Measurements from ENCODE around the gene ENG. TPM values are rescaled to one million over a fixed set of nuclear protein-coding genes. Genes with fewer than 3 reads are reported as not detected.
"Not testable (repeated sequence)": the region's sequence is repeated elsewhere in the genome, so short reads cannot be mapped to it uniquely, and the experiment has no call there.

Gene ENG
- polyA plus RNA-seq, 2 of the 4 experiments (the other 2 are of a cell fraction): 0.08 TPM; not detected in 1

GRCh38 chr9:127883959-127884358 lies 29.5 kb upstream of the ENG start (continued):
- TF ChIP-seq CEBPB (IDR thresholded peaks at IDR 0.05): no peak
- TF ChIP-seq SMC3 (IDR thresholded peaks at IDR 0.05): no peak
- no peak for TF ChIP-seq CBX2 (IDR thresholded peaks at IDR 0.05; ENCODE audit: borderline replicate concordance, low read depth)
- TF ChIP-seq MAZ (IDR thresholded peaks at IDR 0.05; ENCODE audit: borderline replicate concordance, low read depth, low read length): no peak
- TF ChIP-seq SREBF2 (IDR thresholded peaks at IDR 0.05): no peak
- TF ChIP-seq FOSB (CRISPR knock-in tag; IDR thresholded peaks at IDR 0.05): no peak
- TF ChIP-seq, protein P1, sequence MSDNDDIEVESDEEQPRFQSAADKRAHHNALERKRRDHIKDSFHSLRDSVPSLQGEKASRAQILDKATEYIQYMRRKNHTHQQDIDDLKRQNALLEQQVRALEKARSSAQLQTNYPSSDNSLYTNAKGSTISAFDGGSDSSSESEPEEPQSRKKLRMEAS (IDR thresholded peaks at IDR 0.05): no peak
- TF ChIP-seq RCOR1 (IDR thresholded peaks at IDR 0.05; ENCODE audit: low read depth, low read length): no peak
- TF ChIP-seq, protein P2, sequence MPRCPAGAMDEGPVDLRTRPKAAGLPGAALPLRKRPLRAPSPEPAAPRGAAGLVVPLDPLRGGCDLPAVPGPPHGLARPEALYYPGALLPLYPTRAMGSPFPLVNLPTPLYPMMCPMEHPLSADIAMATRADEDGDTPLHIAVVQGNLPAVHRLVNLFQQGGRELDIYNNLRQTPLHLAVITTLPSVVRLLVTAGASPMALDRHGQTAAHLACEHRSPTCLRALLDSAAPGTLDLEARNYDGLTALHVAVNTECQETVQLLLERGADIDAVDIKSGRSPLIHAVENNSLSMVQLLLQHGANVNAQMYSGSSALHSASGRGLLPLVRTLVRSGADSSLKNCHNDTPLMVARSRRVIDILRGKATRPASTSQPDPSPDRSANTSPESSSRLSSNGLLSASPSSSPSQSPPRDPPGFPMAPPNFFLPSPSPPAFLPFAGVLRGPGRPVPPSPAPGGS (IDR thresholded peaks at IDR 0.05): no peak
- TF ChIP-seq NR3C1 (IDR thresholded peaks at IDR 0.05): no peak
- TF ChIP-seq RAD21 (conservative IDR thresholded peaks at IDR 0.05 in 1 of 2, IDR thresholded peaks at IDR 0.05 in 1 of 2): no peak

GRCh38 chr9:127881715-127882114 lies 27.3 kb upstream of the ENG start:
- H3K4me3 ChIP-seq; H3K27ac ChIP-seq; H3K9me3 ChIP-seq; DNase-seq (ENCODE audit: low read depth in 1 of 2, low spot score in 1 of 2); H3K4me2 ChIP-seq; ATAC-seq; FAIRE-seq: not testable (repeated sequence)
- ChIA-PET CTCF (interaction anchor here (2.3 to 3.5 kb wide), 2 partner anchors 13 to 39 kb away, joined by 8 to 27 read pairs; no protein-coding TSS in a partner anchor), POLR2A (interaction anchor here (0.6 to 1.4 kb wide), 2 partner anchors 18 to 36 kb away, joined by 4 to 6 read pairs; no protein-coding TSS in a partner anchor)
- WGBS (ENCODE audit: missing lambda C conversion rate): 77% methylated on average over 3 of the region's 3 CpGs
- H3K4me1 ChIP-seq: peaks cover 16% of the 10 kb centered on the region

- ATAC-seq: no peak
- Histone ChIP-seq H3K4me2 (no peak overlapping the region), H3K4me3 (no peak overlapping the region), H3K27ac (no peak overlapping the region), H3K4me1 (peaks cover 31% of the 10 kb centered on the region), H3K9me3 (no peaks in the 10 kb centered on the region)
- ChIA-PET POLR2A (interaction anchor here (0.7 kb wide), 1 partner anchor 82 kb away, joined by 9 read pairs; no protein-coding TSS in a partner anchor), CTCF (interaction anchor here (0.7 to 3.5 kb wide), 4 partner anchors 11 to 96 kb away, joined by 3 to 27 read pairs (median 4); no protein-coding TSS in a partner anchor)
- FAIRE-seq: no peak
- 71% methylated on average over 8 of the region's 8 CpGs for WGBS (ENCODE audit: missing lambda C conversion rate)
- no peak for TF ChIP-seq RCOR1 (IDR thresholded peaks at IDR 0.05; ENCODE audit: low read depth, low read length)
- DNase-seq (ENCODE audit: low read depth in 1 of 2, low spot score in 1 of 2): no peak
Measured at GRCh38 chr9:127880143-127880542, 25.7 kb upstream of the ENG start.

DNA sequence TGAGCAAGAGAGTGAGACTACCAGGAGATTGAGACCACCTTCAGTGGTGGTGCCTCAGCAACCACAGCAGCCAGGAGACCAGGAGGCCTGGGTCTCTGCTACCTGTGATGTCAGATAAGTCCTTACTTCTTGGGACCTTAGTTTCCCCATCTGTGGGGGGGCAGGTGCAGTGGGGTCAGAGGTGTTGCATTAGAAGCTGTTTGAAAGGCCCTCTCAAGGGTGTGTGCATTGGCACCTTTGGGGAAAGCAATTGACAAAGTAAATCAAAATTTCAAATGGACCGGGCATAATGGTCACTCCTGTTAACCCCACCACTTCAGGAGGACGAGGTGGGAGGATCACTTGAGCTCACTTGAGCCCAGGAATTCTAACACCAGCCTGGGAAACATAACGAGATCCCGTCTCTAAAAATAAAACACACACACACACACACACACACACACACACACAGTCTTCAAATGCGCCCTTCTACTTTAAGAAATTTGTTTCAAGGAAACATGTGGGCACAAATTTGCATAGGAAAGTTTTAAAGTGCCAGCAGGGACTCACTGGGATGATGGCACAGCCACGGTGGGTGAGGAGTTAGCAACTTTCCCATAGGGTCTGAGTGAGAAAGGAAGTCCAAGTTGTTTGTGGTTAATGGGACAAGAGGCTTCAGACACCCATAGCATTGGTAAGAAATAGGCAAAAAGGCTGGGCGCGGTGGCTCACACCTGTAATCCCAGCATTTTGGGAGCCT lies 24.4 kb upstream of the ENG start:
- WGBS (ENCODE audit: missing lambda C conversion rate): 80% methylated on average over 8 of the region's 8 CpGs
- no peak overlapping the region for H3K27ac ChIP-seq
- DNase-seq (ENCODE audit: low read depth in 1 of 2, low spot score in 1 of 2): no peak
- no peak overlapping the region; the same call in 2 of the 3 replicates for H3K4me2 ChIP-seq
- POLR2A ChIA-PET: interaction anchor here (0.7 kb wide), 1 partner anchor 31 kb away, joined by 6 read pairs; no protein-coding TSS in a partner anchor
- peaks cover 44% of the 10 kb centered on the region for H3K4me1 ChIP-seq
- no peak overlapping the region for H3K4me3 ChIP-seq
- no peaks in the 10 kb centered on the region for H3K9me3 ChIP-seq
- CTCF ChIA-PET: interaction anchor here (1.2 to 2.3 kb wide), 4 partner anchors 9 to 156 kb away, joined by 3 to 9 read pairs (median 6); no protein-coding TSS in a partner anchor
- ATAC-seq: no peak
- no peak for TF ChIP-seq CBX2 (IDR thresholded peaks at IDR 0.05; ENCODE audit: borderline replicate concordance, low read depth)
- TF ChIP-seq RFX5 (IDR thresholded peaks at IDR 0.05): no peak
- no peak for FAIRE-seq

DNA sequence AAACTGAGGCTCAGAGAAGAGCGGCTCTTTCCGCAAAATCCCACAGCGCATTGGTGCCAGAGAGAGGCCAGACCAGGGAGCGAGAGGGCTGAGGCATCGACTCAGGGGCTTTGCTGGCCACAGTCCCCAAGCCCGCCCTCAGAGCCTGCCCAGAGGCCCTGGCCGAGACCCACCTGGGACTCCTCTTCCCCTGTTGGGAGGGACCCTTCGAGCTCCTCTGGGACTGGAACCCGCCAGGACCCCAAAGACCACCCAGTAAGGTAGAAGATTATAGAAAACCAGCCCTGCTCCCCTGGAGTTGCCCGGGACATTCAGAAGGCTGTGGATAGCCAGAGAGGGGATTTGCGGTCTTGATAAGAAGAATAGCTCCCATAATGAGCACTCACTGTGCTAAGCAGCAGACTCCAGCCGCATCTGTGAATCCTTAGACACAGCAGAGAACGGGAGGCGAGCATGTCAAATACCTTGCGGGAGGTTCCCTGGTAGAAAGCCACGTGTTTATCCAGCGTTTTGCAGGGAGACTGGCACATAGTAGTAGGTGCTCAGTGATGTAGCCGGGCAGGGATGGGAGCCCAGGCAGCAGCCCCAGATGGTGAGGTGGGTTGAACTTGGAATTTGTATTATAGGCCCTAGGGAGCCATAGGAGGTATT lies 23.7 kb upstream of the ENG start:
- H3K27ac ChIP-seq: peak overlapping the region; percentile 77 to 88
- no peak for DNase-seq (ENCODE audit: low read depth in 1 of 2, low spot score in 1 of 2)
- no peak for FAIRE-seq
- peaks cover 44% of the 10 kb centered on the region for H3K4me1 ChIP-seq
- 59% methylated on average over 18 of the region's 18 CpGs for WGBS (ENCODE audit: missing lambda C conversion rate)
- POLR2A ChIA-PET: interaction anchor here (0.5 kb wide), 1 partner anchor 39 kb away, joined by 3 read pairs; the partner anchor contains the start of gene ST6GALNAC4
- CTCF ChIA-PET: interaction anchor here (1.2 to 2.3 kb wide), 4 partner anchors 8 to 157 kb away, joined by 3 to 9 read pairs (median 6); no protein-coding TSS in a partner anchor
- no peaks in the 10 kb centered on the region for H3K9me3 ChIP-seq
- H3K4me2 ChIP-seq: peak overlapping the region; percentile 84
- peak; percentile 21 for TF ChIP-seq ZFP36 (IDR thresholded peaks at IDR 0.05; ENCODE audit: borderline replicate concordance, partially characterized antibody)
- peak; percentile 19; the same call in 1 of the 2 replicates for TF ChIP-seq KDM1A (IDR thresholded peaks at IDR 0.05; ENCODE audit: low read depth)
- TF ChIP-seq HEYL (CRISPR knock-in tag; IDR thresholded peaks at IDR 0.05): no peak
- TF ChIP-seq, protein P3, sequence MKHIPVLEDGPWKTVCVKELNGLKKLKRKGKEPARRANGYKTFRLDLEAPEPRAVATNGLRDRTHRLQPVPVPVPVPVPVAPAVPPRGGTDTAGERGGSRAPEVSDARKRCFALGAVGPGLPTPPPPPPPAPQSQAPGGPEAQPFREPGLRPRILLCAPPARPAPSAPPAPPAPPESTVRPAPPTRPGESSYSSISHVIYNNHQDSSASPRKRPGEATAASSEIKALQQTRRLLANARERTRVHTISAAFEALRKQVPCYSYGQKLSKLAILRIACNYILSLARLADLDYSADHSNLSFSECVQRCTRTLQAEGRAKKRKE (CRISPR knock-in tag; IDR thresholded peaks at IDR 0.05; ENCODE audit: low read depth): no peak
- TF ChIP-seq JUNB (IDR thresholded peaks at IDR 0.05): no peak
- TF ChIP-seq, protein P2 (IDR thresholded peaks at IDR 0.05): no peak
- TF ChIP-seq POLR2A (IDR thresholded peaks at IDR 0.05; ENCODE audit: low read length): no peak
- ATAC-seq: peak in 1 of 2 experiments; percentile 19; a peak in 3 of 6 replicates
- H3K4me3 ChIP-seq: peak overlapping the region; percentile 76
